ENCODE results near the gene DNAJB7.
"Not testable (repeated sequence)": the region's sequence is repeated elsewhere in the genome, so short reads cannot be mapped to it uniquely, and the experiment has no call there.

Gene DNAJB7

DNA sequence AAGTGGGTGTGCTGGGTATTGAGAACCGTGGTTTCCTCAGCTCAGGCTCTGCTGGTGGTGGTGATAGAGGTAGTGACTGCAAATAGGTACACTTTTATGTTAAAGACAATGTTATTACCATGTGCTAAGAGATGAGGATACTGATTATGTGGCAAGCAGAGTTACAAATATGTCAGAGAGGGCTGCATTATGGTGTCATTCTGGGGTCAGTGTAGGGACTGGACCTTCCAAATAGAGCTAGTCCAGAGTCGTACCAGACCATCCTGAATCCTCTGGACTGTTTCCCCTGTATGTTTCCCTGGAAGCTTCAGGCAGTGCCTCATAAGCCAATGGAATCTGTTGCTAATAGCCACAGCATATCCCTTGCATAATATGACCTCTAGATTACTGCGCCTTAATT is at the start of gene DNAJB7:
Gene DNAJB7, minus strand, starts transcription at position 101 of the 400 bp plus-strand sequence. CDS start 119 bp downstream, outside the sequence.
- DNase-seq: no peak

DNA sequence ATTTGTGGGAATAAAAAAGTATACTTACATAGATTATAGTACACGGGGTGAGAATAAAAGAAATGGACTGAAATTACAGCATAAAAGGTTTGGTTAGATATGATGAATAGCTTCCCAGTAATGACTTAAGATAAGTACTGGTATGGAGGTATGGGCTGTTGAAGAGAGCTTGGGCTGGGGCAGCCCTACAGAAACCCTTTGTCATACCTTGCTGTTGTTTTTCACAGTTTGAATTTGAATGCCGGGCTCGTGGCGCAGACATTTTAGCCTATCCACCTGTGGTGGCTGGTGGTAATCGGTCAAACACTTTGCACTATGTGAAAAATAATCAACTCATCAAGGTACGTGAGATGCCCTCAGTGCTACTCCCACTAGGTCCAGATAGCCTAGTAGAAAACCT is 47.0 kb upstream of the DNAJB7 start:
- no peak for DNase-seq

DNA sequence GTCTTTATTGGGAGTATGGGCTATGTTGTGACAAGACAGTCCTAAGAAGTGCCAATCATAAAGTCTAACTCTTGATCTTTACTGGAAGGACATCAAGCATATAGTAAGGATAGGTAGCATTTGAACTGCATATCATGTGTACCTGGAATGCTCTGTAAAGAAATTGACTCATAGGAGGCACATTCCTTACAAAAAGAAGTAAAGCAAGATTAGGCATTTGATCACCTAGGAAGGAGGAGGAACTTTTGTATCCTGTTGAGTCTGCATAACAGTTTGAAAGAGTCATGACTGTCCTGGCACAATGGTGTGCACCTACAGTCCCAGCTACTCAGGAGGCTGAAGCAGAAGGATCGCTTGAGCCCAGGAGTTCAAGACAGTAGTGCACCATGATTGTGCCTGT is 42.2 kb upstream of the DNAJB7 start:
- DNase-seq: no peak

DNA sequence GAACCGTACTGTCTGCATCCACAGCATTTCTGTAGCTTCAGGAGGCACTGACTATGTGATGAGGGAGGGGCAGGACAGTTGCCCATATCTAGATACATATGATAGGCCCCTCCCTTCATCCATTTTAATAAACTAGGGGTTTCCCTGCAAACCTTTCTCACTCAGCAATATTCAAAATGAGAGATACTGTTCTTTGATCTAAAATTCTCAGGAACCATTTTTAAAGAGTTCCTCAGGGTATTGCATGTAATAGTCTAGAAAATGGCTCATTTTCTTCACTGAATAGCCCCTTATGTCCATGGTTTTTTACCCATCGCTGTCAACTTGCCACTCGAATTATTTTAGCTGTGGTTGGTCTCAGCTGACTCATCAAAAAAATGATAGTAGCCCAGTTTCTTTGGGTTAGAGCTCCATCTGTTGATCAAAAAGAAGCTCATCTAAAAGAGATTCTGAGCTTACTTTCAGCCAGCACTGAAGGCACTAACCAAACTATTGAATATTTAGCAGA is 37.0 kb upstream of the DNAJB7 start:
- no peak for DNase-seq

DNA sequence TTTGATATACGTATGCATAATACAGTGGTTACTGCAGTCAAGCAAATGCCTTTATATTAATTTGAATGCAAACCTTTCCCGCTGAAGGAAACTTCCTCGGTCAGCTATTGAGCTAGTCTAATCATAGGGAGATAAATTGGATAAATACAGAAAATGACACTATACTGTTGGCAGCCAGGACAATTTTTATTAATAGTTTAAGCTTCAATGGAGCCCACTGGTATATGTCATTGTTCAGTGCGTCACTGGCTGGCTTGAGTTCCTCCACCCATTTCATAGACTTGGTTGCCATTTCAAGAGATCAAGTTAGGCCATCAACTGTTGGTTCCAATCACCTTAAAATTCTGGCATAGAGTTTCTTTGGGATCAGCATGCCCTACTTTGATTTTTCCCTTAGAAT is 32.5 kb upstream of the DNAJB7 start:
- no peak for DNase-seq

DNA sequence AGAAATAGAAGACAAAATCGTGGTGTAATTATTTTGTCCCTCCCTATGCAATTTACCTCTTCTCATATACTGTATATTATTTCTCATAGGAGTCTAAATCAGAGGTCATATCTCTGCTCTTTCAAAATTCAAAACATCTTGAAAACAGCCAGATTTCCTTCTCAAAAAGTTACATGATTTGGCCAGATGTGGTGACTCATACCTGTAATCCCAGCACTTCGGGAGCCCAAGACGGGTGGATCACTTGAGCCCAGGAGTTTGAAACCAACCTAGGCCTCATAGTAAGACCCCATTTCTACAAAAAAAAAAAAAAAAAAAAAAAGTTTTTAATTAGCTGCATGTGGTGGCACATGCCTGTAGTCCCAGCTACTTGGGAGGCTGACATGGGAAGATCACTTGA is 29.0 kb upstream of the DNAJB7 start:
- no peak for DNase-seq

DNA sequence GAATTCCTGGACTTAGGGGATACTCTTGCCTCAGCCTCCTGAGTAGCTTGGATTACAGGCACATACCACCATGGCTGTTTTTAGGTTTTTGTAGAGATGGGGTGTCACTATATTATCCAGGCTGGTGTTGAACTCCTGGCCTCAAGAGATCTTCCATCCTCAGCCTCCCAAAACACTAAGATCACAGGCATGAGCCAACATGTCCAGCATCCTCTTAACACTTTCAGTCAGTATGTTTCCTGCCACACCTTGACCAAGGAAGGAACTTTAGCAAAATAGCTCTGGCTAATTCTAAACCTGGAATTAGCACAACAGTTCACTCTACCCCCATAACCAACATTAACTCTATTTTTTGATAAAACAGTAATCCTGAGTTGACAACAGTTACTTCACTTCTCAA is 27.2 kb upstream of the DNAJB7 start:
- DNase-seq: no peak

DNA sequence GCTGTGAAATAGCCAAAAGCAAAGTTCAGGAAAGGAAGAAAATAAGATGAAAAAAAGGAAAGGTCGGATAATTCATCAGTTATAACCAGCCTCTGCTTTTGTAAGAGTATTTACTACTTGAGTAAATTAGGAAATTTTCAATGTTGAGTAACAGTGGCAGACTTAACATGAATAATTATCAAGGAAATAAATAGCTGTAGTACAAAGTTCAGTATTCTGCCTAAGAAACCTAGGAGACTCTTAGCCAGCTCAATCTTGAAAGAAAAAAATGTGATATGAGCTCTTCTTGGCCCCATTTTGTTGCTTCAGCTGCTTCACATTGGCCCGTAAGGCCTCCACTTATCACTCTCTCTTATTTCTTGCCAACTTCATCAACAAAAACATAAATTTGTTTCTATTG is 17.0 kb upstream of the DNAJB7 start:
- DNase-seq: no peak

DNA sequence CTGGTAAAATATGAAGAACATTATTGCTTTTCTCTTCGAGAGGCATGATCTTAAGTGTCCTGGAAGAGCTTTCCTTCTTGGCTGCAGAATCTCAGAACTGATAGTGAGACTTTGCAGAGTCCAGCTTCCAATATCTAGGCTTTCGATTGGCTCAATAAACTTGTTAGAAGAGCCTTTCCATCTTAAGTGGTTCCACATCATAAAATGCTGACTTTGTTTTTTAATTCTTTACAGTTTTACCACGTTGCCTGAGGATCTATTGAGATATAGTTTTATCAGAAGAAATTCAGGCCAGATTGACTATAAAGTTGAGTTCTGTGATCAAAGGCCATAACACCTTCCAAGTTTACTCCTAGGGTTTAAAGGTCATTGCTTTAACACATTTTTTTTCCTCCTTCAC is 15.6 kb upstream of the DNAJB7 start:
- DNase-seq: no peak

DNA sequence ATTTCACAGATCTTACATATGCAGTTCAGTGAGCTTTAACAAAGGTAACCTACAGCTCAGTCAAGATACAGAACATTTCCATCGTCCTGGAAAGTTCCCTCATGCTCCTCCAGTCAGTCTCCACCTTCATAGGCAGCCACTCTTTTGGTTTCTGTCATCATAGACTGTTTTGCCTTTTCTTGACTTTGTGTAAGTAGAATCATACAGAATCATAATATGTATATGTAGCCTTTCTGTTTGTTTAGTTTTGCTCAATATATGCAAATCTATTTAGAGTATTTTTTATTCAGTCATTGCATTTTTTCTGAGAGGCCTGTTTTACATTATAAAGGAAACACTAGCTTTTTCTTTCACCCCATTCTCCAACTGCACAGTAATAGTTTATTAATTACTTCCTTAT is 15.0 kb upstream of the DNAJB7 start:
- DNase-seq: no peak

DNA sequence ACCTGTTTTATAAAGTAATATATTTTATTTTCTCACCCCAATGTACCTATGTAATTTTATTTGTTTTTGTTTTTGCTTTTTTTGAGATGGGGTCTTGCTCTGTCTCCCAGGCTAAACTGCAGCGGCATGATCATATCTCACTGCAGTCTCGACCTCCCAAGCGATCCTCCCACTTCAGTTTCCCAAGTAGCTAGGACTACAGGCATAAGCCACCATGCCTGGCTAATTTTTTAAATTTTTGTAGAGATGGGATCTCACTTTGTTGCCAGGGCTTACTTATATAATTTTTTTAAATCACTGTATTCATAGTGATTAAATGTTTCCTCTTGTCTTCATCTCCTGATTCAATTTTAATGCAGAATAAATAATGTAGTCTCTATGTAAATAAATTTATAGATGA is 13.2 kb upstream of the DNAJB7 start:
- no peak for DNase-seq

DNA sequence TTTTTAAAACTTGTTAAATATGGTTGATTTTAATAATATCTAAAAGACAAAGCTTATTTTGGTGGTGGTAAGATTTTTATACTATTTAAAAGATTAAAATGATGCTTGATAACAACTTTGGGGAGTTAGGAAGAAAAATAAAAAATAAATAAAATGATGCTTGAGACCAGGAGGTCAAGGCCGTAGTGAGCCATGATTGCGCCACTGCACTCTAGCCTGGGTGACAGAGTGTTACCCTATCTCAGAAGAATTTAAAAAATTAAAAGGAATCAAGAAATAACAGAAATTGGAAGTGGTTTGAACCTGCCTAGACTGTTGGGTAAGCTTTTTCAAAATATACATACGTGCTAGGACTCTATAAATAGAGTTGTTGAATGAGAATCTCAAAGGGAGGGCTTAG is 12.1 kb upstream of the DNAJB7 start:
- DNase-seq: no peak

DNA sequence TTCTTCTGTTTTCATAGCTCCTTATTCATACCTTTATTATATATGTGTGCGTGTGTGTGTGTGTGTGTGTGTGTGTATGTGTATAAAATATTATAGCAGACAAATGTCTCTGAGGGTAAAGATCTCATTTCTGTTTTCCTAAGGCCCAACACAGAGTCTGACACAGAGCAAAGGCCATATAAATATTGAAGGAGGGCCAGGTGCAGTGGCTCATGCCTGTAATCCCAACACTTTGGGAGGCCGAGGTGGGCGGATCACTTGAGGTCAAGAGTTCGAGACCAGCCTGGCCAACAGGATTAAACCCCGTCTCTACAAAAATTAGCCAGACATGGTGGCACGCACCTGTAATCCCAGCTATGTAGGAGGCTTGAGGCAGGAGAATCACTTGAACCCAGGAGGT is 6.5 kb upstream of the DNAJB7 start:
- DNase-seq: not testable (repeated sequence)

DNA sequence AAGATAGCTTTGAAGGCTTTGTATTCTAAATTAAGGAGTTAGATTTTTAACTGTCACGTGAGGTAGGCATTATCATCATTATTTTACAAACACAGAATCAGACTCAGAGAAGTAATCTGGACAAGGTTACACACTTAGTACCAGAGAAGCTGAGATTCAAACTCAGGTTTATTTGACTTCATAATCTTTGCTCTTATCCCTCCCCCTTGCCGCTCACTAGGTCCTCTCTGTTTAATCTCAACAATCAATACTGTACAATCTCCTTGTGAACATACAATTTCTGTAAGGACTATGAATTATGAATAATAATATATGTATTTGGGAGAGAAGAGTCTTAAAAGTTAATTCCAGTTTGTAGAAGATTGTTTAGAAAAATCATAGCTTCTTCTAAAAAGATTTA is 5.2 kb upstream of the DNAJB7 start:
- no peak for DNase-seq

DNA sequence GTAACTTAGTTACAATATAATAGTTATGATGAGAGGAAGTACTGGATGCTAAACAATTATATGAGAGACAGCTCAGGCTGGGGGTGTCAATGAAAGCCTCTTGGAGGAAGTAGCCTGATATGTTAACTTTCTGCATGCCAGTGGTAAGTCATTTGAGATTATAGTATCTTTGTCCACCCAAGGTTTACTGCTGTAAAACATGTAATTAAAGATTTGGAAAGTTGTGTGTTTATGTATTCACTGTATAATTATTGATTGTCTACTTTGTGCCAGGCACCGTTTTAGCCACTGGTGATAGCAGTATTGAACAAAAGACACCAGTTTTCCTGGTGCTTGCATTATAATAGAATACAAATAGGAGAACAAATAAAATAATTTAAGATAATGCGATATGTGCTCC is 624 bp upstream of the DNAJB7 start:
- DNase-seq: no peak

DNA sequence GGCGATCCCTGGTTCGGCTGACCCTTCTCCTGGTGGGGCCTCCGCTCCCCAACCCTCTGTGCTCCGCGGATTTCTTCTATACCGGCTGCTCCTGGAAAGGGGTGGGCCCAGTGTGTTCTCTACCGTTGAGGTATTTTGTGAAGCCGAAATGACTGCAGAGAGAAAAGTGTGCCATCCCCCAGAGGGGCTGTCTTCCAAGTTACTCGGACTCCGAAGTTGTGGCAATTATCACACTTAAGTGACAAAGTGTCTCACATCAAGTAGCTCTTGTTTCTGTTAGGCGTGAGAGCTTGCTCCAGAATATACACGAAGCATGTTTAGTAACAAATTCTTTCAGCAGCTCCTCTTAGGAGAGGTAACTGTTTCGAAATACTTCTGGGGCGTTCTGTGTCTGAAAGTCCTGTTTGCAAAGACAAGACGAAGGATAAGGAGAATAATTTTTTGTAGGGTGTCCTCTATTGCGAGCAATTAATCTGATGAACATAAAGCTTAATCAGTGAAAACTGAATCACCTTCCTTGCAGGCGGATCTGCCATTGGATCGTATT is 4.5 kb downstream of the DNAJB7 start:
- no peak for DNase-seq

DNA sequence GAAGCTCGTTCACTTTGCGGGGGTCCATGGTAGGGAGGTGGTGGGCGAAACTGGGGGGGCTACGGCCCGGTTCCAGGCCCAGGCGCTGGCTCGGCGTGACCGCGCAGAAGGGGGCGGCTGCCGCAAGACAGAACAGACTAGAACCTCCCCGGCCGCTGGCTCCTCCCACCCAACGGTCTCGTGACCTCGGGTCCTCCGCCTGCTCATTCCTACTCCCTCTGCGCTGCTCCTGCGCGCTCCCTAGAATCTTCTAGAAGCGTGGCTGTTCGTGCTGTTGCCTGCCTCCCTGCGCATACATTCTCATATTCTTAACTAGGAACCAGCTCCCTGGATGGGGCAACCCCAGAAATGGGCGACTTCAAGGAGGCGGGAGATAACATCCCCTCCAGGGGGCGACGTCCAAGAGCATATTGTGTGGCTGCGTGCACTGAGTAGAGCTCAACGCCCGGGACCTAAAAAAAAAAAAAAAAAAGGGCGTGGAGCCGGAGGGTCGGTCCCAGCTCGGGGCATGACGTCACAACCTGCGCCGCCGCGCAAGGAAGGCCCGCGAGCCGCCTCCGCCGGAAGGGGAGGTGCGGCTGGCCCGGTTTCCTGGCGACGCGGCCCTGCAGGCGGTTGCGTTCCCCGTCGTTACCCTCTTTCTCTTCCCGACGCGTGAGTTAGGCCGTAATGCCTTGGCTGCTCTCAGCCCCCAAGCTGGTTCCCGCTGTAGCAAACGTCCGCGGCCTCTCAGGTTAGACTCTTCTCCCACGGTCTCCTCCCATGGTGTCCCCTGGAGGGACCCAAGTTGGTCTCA is 5.2 kb downstream of the DNAJB7 start, which contains the start of the genes ST13 and XPNPEP3:
Gene ST13, minus strand, starts transcription at position 127 of the 796 bp plus-strand sequence. Its CDS starts 99 bp downstream, at position 28.
Gene XPNPEP3, plus strand, starts transcription at position 636 of the 796 bp plus-strand sequence. Its CDS starts 34 bp downstream, at position 670.
- peak; percentile 98 for DNase-seq

DNA sequence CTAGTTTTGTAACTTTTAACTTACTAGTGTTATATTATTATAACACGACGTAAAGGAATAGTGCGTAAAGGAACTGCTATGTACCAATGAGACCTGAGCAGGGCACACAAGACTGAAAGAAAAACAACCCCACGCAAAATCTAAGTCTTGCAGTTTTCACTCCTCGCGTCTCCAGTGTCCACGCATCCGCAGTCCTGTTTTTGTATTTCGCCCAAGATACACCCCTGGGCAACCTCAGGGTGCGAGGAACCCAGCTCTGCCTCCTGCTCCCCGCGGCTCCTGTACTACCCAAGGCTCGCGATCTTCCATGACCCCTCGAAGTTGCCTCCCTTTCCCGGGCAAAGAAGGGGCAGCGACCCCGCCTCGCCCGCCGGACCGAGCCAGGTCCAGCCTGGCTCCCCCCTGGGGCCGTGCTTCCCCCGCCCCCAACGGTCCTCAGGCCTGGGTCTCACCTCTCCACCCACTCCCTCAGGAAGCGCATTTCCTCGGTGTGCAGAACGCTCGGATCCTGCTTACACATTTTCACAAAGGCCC is 5.9 kb downstream of the DNAJB7 start:
- peak; percentile 48 for DNase-seq

DNA sequence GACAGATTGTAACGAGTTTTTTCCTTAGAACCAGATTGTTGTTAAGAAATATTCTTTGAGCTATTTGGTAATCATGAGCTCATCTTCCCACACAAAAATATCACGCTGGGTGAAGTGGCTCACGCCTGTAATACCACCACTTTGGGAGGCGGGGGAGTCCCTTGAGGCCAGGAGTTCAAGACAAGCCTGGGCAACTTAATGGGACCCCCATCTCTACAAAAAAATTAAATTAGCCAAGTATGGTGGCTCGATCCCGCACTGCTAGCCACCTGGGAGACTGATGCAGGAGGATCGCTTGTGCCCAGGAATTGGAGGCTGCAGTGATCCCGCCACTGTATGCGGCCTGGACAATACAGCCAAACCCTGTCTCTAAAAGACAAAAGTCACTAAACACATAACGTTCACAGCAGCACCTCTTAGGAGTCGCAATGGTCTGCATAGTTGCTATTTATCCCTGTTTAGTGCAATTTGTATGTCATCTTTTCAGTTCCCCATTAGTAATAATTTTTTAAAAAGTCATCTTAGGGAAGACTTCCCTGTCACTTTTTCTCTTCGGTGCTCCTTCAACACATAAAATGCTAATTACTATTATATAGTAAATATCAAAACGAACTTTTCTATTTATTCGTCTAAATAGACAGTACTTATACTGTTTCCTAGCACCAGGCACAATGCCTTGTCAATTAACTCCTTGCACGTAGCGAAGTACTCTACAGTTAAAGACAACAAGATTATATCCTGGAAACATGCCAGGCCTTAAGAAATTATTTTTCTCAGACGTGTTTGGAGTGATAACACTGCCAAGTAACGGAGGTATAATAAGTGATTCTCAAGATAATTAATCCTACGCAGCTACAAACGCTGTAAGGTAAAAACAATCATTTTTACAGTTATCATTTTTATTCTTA is 6.6 kb downstream of the DNAJB7 start:
- DNase-seq: peak; percentile 13

DNA sequence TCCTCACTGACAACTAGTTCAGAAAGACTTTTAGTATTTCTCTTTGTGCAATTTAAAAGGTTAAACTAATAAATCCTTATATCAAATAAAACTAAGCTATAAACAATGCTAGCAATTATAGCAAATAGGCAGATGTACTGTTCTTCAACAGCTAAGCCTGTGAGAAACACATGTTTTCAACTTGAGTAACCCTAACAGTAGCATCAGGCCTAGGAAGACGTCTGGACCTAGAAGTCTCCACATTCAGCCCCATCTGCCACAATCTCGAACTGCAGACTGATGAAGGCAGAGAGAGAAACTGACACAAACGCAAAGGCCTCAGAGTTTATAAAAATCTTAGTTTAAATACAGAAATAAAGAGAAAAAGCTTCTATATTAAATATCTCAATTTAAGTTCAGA is 8.0 kb downstream of the DNAJB7 start:
- DNase-seq: no peak

DNA sequence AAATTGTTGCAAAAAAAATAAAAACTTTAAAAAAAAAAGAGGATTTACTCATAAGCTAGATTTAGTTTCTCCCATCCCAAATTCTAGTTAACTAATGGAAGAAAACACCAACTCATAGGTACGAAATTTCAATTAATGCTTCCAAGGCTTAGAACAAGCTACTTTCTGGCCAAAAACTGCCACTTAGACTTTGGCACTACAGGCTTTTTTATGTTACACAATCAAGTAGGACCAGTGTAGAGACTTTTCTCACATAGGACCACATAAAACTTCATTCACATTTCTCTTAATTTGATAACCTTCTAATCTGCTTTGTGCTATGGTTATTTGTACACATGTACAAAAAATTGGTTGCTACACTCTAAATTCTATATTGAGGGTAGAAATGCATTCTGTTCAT is 8.6 kb downstream of the DNAJB7 start:
- no peak for DNase-seq

DNA sequence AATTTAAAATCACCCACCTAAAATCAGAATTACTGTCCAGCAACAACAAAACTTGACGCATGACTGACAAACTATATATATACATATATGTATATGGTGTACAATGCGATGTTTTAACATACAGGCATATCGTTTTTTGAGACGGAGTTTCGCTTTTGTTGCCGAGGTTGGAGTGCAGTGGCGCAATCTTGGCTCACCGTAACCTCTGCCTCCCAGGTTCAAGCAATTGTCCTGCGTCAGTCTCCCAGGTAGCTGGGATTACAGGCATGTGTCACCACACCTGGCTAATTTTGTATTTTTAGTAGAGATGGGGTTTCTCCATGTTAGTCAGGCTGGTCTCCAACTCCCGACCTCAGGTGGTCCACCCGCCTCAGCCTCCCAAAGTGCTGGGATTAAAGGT is 16.1 kb downstream of the DNAJB7 start:
- not testable (repeated sequence) for DNase-seq

DNA sequence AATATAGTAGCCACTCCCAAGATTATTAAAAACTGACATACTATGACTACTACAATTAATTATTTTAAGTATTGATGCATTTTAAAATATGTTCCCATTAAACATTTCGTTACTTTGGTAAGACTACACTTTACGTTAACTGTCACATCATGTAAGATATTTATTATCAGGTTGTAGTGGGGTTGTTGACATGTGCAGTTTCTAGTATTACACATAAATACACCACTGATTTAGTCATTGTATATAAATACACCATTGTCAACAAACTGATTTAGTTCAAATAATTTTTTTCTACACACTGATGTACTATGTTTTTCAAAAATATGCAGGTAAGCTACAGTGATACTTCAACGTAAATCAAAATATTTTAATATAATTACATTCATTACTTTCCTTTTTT is 17.0 kb downstream of the DNAJB7 start:
- no peak for DNase-seq

Measured in femur (tissue), 1 donor.